Neutrophil (primary cell): ENCODE data around the gene DUSP23.

Experiments used
- H3K27ac ChIP-seq: fragments of 200-600 bp; sonication (generic); 2 replicates; pipeline ENCODE4 v1.5.1; 2016; ENCODE audit warnings: mild to moderate bottlenecking, moderate library complexity
- H3K27me3 ChIP-seq: fragments of 200-600 bp; sonication (generic); 2 replicates; pipeline ENCODE4 v1.6.0; 2016; ENCODE audit warnings: mild to moderate bottlenecking
- H3K36me3 ChIP-seq: fragments of 200-600 bp; sonication (generic); 2 replicates; pipeline ENCODE4 v1.5.1; 2017
- H3K4me1 ChIP-seq, 2 experiments: fragments of 200-600 bp in 1 of 2; sonication (generic) in 1 of 2; 1 replicate in 1 of 2; 2 replicates in 1 of 2; pipeline versions ENCODE4 v1.5.1 to v1.6.1; 2013 to 2016; ENCODE audit warnings: low read depth in 1 of 2, low read length in 1 of 2, mild to moderate bottlenecking in 1 of 2, moderate library complexity in 1 of 2; ENCODE audit not compliant: control insufficient read depth in 1 of 2, insufficient read depth in 1 of 2
- H3K4me3 ChIP-seq, 2 experiments: fragments of 200-600 bp in 1 of 2; sonication (generic) in 1 of 2; 1 replicate in 1 of 2; 2 replicates in 1 of 2; pipeline ENCODE4 v1.5.1; 2013 to 2016; ENCODE audit warnings: low read depth in 1 of 2, low read length in 1 of 2, mild to moderate bottlenecking in 1 of 2, moderate library complexity in 1 of 2
- H3K9me3 ChIP-seq: fragments of 200-600 bp; sonication (generic); 2 replicates; pipeline ENCODE4 v1.5.1; 2016
- TF ChIP-seq, protein P1 (sequence below): fragments of 200-600 bp; sonication (generic); IDR thresholded peaks from 2 replicates; pipeline ENCODE4 v1.5.1; 2016; ENCODE audit warnings: antibody characterized with exemption

Gene DUSP23

DNA sequence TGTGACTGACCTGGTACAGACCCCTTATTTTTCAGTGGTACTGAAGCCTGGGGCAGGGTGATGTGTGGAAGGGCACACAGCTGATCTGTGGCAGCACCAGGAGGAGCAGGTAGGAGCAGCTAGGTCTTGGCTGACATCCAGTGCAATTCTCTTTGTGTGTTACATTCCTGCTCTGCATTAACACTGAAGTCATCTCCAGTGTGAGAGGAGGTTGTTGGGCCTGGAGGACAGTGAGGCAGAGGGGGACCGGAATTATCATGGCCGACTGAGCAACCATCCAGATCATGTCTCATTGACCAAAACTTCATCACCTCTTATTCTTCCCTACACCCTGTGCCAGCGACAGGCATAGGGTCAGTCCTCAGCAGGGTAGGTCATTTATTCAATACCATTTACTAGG, 47.4 kb downstream of the DUSP23 start:
- H3K4me3 ChIP-seq = no peak overlapping the region
- H3K36me3 ChIP-seq = no peaks in the 10 kb centered on the region

DNA sequence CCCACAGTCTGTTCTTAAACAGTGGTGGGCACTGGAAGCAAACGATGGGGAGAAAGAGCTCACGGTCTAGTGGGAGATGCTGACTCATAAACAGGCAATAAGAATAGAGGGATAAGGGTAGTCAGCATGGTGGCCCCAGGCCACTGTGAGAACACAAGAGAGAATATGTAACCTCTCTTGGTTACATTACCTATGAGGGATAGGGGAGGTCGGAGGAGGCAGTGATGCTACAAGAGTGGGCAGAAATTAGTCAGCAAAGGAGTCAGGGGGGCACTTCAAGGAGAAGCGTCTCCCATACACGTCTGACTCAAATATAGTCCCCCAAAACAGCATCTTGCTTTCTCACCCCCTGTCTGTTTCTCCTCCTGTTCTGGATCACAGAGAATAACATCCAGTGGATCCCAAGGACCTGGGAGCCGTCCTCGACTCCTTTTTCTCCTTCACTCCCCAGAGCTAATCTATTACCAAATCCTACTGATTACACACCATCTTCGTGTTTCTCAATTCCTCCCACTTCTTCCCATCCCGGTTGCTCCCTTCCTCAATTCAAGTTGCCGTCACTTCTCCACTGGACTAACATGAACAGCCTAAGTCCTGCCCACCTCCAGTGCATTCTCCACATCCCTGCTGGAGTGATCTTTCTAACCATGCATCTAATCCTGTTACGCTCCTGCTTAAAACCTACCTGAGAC, 48.0 kb downstream of the DUSP23 start:
- Histone ChIP-seq H3K9me3 (no peaks in the 10 kb centered on the region), H3K27me3 (no peaks in the 10 kb centered on the region)

More for the DNA sequence above, 47.4 kb downstream of the DUSP23 start:
- TF ChIP-seq, protein P1, sequence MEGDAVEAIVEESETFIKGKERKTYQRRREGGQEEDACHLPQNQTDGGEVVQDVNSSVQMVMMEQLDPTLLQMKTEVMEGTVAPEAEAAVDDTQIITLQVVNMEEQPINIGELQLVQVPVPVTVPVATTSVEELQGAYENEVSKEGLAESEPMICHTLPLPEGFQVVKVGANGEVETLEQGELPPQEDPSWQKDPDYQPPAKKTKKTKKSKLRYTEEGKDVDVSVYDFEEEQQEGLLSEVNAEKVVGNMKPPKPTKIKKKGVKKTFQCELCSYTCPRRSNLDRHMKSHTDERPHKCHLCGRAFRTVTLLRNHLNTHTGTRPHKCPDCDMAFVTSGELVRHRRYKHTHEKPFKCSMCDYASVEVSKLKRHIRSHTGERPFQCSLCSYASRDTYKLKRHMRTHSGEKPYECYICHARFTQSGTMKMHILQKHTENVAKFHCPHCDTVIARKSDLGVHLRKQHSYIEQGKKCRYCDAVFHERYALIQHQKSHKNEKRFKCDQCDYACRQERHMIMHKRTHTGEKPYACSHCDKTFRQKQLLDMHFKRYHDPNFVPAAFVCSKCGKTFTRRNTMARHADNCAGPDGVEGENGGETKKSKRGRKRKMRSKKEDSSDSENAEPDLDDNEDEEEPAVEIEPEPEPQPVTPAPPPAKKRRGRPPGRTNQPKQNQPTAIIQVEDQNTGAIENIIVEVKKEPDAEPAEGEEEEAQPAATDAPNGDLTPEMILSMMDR = no peak
- peak overlapping the region; percentile 50 for H3K27ac ChIP-seq
- H3K9me3 ChIP-seq = no peaks in the 10 kb centered on the region
- H3K27me3 ChIP-seq = no peaks in the 10 kb centered on the region
- peaks cover 47 to 50% of the 10 kb centered on the region in 2 experiments for H3K4me1 ChIP-seq

DNA sequence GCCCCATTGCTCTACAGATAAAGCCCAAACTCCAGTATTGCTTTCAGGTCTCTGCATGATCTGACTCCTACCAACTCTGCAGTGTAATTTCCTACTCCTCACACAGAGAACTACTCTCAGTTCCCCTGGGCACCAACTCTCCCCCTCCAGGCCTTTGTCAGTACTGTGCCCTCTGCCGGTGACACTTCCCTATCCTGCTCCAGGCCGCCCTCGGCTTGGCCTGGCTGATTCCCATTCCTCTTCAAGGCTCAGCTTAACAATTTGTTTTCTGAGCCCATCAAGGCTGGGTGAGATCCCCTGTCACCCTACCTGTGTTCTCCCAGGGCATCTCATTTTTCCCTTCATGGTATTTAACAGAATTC, 48.5 kb downstream of the DUSP23 start:
- TF ChIP-seq, protein P1 = peak; percentile 47
- H3K9me3 ChIP-seq = no peaks in the 10 kb centered on the region
- H3K4me3 ChIP-seq = no peak overlapping the region
- peaks cover 47 to 50% of the 10 kb centered on the region in 2 experiments for H3K4me1 ChIP-seq
- H3K27me3 ChIP-seq = no peaks in the 10 kb centered on the region
- H3K27ac ChIP-seq = peak overlapping the region; percentile 50
- H3K36me3 ChIP-seq = no peaks in the 10 kb centered on the region

More for the DNA sequence above, 48.0 kb downstream of the DUSP23 start:
- H3K4me3 ChIP-seq = no peak overlapping the region
- TF ChIP-seq, protein P1 = no peak
- peak overlapping the region; percentile 50 for H3K27ac ChIP-seq
- peaks cover 47 to 50% of the 10 kb centered on the region in 2 experiments for H3K4me1 ChIP-seq
- H3K36me3 ChIP-seq = no peaks in the 10 kb centered on the region

DNA sequence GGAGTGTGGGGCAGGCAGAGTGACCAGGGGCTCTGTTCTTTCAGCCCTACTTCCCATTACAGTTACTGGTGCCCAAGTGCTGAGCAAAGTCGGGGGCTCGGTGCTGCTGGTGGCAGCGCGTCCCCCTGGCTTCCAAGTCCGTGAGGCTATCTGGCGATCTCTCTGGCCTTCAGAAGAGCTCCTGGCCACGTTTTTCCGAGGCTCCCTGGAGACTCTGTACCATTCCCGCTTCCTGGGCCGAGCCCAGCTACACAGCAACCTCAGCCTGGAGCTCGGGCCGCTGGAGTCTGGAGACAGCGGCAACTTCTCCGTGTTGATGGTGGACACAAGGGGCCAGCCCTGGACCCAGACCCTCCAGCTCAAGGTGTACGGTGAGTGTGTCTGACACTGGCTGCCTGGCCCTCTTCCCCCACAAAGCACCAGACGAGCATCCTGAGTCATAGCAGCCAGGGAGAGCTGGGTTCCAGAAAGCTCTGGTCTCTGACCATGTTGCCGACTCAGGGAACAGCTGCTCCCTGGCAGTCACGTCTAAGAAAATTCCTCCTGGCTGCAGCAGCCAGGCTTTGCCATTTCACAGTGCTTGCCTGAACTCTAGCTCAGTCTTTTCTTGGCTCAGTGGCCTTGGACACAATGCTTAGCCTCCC, 49.2 kb downstream of the DUSP23 start:
- Histone ChIP-seq H3K9me3 (no peaks in the 10 kb centered on the region), H3K4me1 (peaks cover 44 to 45% of the 10 kb centered on the region in 2 experiments)

DNA sequence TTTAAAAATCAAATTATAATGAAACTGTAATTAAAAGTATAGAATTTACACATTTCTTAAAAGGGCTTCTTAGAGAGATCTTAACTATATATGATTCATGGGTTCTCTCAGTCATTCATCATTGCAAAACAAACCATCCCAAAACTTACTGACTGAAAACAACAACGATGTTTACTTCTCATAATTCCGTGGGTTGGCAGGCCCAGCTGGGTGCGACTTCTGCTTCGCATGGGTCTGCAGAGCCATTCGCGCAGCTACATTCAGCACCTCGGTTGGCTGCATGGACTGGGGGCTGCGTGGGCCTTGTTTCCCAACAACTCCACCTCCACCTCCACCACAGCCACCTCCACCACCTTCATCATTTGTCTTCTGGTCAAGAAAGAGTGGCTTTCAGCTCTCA, 50.0 kb downstream of the DUSP23 start:
- no peaks in the 10 kb centered on the region for H3K9me3 ChIP-seq
- H3K36me3 ChIP-seq = no peaks in the 10 kb centered on the region
- H3K27ac ChIP-seq = no peak overlapping the region
- H3K4me3 ChIP-seq = no peak overlapping the region
- TF ChIP-seq, protein P1 = no peak
- H3K4me1 ChIP-seq = peaks cover 36 to 39% of the 10 kb centered on the region in 2 experiments
- H3K27me3 ChIP-seq = no peaks in the 10 kb centered on the region

More for the DNA sequence above, 49.2 kb downstream of the DUSP23 start:
- Histone ChIP-seq H3K27me3 (no peaks in the 10 kb centered on the region), H3K27ac (peak overlapping the region; percentile 50), H3K4me3 (no peak overlapping the region), H3K36me3 (no peaks in the 10 kb centered on the region)
- TF ChIP-seq, protein P1 = no peak
